ENCODE measurements around the gene ITGAD. TPM values are rescaled to one million over a fixed set of nuclear protein-coding genes. Genes with fewer than 3 reads are reported as not detected.

The ITGAD gene
- total RNA-seq, 1 donor from 2014 or later, result not detected

DNA sequence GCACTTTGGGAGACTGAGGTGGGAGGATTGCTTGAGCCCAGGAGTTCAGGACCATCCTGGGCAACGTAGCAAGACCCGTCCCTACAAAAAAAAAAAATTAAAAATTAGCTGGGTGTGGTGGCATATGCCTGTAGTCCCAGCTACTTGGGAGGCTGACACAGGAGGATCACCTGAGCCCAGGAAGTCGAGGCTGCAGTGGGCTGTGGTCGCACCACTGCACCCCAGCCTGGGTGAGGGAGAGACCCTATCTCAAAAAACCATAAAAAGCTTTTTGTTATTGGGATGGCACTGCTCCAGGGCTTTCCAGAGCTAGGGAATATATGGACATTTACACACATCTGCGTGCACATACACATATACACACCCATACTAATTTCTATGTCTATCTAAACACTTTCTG is 58.1 kb downstream of the ITGAD start:
- no peak overlapping the region for H3K9ac ChIP-seq (ENCODE audit: low read length)
- Mint-ChIP-seq H3K27me3 (ENCODE audit: low read depth, unreplicated experiment) (no peaks in the 10 kb centered on the region), H3K36me3 (ENCODE audit: low read depth, unreplicated experiment) (peaks cover 2% of the 10 kb centered on the region), H3K27ac (ENCODE audit: unreplicated experiment) (peak overlapping the region; percentile 72), H3K4me1 (ENCODE audit: low read depth, unreplicated experiment) (peaks cover 32% of the 10 kb centered on the region), H3K4me3 (ENCODE audit: unreplicated experiment) (no peak overlapping the region), H3K9me3 (ENCODE audit: unreplicated experiment) (no peaks in the 10 kb centered on the region)
- H3K9me3 ChIP-seq (ENCODE audit: insufficient read depth, low read depth, low read length), result no peaks in the 10 kb centered on the region
- peak overlapping the region; percentile 66 for H3K4me2 ChIP-seq (ENCODE audit: low read length)
- H3K79me2 ChIP-seq (ENCODE audit: insufficient read depth, low read length), result peaks cover 14% of the 10 kb centered on the region
- no peaks in the 10 kb centered on the region for H3K36me3 ChIP-seq (ENCODE audit: insufficient read depth, low read length)
- no peak overlapping the region for H3K27ac ChIP-seq (ENCODE audit: low read depth, low read length)
- no peak for DNase-seq (ENCODE audit: low read depth)
- H4K20me1 ChIP-seq (ENCODE audit: insufficient read depth, low read length), result peaks cover 30% of the 10 kb centered on the region
- H3K27me3 ChIP-seq (ENCODE audit: insufficient read depth, low read length), result no peaks in the 10 kb centered on the region
- H2AFZ ChIP-seq (ENCODE audit: low read depth, low read length), result no peak overlapping the region
- FAIRE-seq, result no peak
- H3K4me1 ChIP-seq (ENCODE audit: insufficient read depth, low read length), result peaks cover 35% of the 10 kb centered on the region
- H3K4me3 ChIP-seq (ENCODE audit: insufficient read depth, low read depth, low read length), result no peak overlapping the region
- no peak for TF ChIP-seq EZH2 (IDR thresholded peaks at IDR 0.05; ENCODE audit: insufficient read depth, low read length)
- TF ChIP-seq, protein P1, sequence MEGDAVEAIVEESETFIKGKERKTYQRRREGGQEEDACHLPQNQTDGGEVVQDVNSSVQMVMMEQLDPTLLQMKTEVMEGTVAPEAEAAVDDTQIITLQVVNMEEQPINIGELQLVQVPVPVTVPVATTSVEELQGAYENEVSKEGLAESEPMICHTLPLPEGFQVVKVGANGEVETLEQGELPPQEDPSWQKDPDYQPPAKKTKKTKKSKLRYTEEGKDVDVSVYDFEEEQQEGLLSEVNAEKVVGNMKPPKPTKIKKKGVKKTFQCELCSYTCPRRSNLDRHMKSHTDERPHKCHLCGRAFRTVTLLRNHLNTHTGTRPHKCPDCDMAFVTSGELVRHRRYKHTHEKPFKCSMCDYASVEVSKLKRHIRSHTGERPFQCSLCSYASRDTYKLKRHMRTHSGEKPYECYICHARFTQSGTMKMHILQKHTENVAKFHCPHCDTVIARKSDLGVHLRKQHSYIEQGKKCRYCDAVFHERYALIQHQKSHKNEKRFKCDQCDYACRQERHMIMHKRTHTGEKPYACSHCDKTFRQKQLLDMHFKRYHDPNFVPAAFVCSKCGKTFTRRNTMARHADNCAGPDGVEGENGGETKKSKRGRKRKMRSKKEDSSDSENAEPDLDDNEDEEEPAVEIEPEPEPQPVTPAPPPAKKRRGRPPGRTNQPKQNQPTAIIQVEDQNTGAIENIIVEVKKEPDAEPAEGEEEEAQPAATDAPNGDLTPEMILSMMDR (IDR thresholded peaks at IDR 0.05; ENCODE audit: insufficient read depth, low read depth, low read length), result no peak

DNA sequence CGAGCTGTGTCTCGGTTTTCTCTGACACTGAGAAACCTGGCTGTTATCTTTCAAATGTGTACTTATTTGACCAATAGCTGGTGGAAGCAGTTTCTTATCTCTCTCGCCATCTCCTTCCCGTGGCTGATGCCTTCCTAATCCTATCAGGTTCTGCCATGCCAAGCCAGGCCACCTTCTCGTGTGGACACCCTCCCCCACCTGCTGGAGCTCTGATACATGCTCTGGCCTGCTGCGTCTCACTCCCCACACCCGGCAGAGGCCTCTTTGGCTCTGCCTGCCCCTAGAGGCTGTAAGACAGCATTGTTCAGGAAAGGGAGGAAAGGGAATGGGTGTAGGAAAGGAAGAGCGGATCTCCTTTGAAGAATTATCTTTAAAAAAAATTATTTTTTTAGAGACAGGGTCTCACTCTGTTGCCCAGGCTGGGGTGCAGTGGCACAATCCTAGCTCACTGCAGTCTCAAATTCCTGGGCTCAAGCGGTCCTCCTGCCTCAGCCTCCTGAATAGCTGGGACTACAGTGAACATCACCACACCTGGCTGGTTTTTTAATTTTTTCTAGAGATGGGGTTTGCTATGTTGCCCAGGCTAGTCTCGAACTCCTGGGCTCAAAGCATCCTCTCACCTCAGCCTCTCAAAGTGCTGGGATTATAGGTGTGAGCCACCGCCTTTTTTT is 58.7 kb downstream of the ITGAD start:
- H3K79me2 ChIP-seq (ENCODE audit: insufficient read depth, low read length), result peaks cover 20% of the 10 kb centered on the region
- Mint-ChIP-seq H3K36me3 (ENCODE audit: low read depth, unreplicated experiment) (peaks cover 2% of the 10 kb centered on the region), H3K27me3 (ENCODE audit: low read depth, unreplicated experiment) (no peaks in the 10 kb centered on the region), H3K4me1 (ENCODE audit: low read depth, unreplicated experiment) (peaks cover 34% of the 10 kb centered on the region), H3K4me3 (ENCODE audit: unreplicated experiment) (no peak overlapping the region), H3K27ac (ENCODE audit: unreplicated experiment) (peak overlapping the region; percentile 99), H3K9me3 (ENCODE audit: unreplicated experiment) (no peaks in the 10 kb centered on the region)
- H4K20me1 ChIP-seq (ENCODE audit: insufficient read depth, low read length), result peaks cover 35% of the 10 kb centered on the region
- peak; percentile 59 for DNase-seq (ENCODE audit: low read depth)
- FAIRE-seq, result no peak
- no peak overlapping the region for H3K9ac ChIP-seq (ENCODE audit: low read length)
- H3K4me3 ChIP-seq (ENCODE audit: insufficient read depth, low read depth, low read length), result no peak overlapping the region
- TF ChIP-seq EZH2 (IDR thresholded peaks at IDR 0.05; ENCODE audit: insufficient read depth, low read length), result no peak
- TF ChIP-seq, protein P1 (IDR thresholded peaks at IDR 0.05; ENCODE audit: insufficient read depth, low read depth, low read length), result peak; percentile 58
- H3K4me1 ChIP-seq (ENCODE audit: insufficient read depth, low read length), result peaks cover 40% of the 10 kb centered on the region
- H3K9me3 ChIP-seq (ENCODE audit: insufficient read depth, low read depth, low read length), result no peaks in the 10 kb centered on the region
- no peaks in the 10 kb centered on the region for H3K27me3 ChIP-seq (ENCODE audit: insufficient read depth, low read length)
- peak overlapping the region; percentile 79 for H3K27ac ChIP-seq (ENCODE audit: low read depth, low read length)
- H3K4me2 ChIP-seq (ENCODE audit: low read length), result peak overlapping the region; percentile 66
- no peaks in the 10 kb centered on the region for H3K36me3 ChIP-seq (ENCODE audit: insufficient read depth, low read length)
- H2AFZ ChIP-seq (ENCODE audit: low read depth, low read length), result no peak overlapping the region

DNA sequence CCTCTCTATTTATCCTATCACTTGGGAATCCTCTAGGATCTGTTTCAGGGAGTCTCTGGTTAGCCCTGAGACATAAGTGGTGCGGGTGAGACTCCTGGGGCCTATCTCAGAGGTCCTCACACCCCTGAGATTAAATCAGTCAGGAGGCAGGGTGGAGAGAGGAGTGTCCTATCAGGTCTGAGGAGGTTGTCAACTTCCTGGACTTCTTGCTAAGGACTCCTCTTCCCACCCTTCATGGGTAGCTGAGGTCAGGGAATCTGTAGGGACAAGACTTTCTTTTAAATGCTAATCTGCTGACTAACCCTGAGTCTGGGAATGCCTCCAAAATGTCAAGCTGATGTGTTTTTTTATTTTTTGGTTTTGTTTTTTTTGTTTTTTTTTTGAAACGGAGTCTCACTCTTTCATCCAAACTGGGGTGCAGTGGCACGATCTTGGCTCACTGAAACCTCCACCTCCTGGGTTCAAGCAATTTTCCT is 59.5 kb downstream of the ITGAD start:
- Histone ChIP-seq H3K27me3 (ENCODE audit: insufficient read depth, low read length) (no peaks in the 10 kb centered on the region), H3K27ac (ENCODE audit: low read depth, low read length) (peak overlapping the region; percentile 79), H2AFZ (ENCODE audit: low read depth, low read length) (no peak overlapping the region), H4K20me1 (ENCODE audit: insufficient read depth, low read length) (peaks cover 44% of the 10 kb centered on the region), H3K4me3 (ENCODE audit: insufficient read depth, low read depth, low read length) (no peak overlapping the region), H3K36me3 (ENCODE audit: insufficient read depth, low read length) (no peaks in the 10 kb centered on the region), H3K9ac (ENCODE audit: low read length) (peak overlapping the region; percentile 41), H3K79me2 (ENCODE audit: insufficient read depth, low read length) (peaks cover 28% of the 10 kb centered on the region), H3K4me1 (ENCODE audit: insufficient read depth, low read length) (peaks cover 48% of the 10 kb centered on the region), H3K9me3 (ENCODE audit: insufficient read depth, low read depth, low read length) (no peaks in the 10 kb centered on the region), H3K4me2 (ENCODE audit: low read length) (peak overlapping the region; percentile 66)
- FAIRE-seq (peak; percentile 9), DNase-seq (ENCODE audit: low read depth) (peak; percentile 91)
- Mint-ChIP-seq H3K4me3 (ENCODE audit: unreplicated experiment) (peak overlapping the region; percentile 67), H3K36me3 (ENCODE audit: low read depth, unreplicated experiment) (peaks cover 2% of the 10 kb centered on the region), H3K9me3 (ENCODE audit: unreplicated experiment) (no peaks in the 10 kb centered on the region), H3K27me3 (ENCODE audit: low read depth, unreplicated experiment) (no peaks in the 10 kb centered on the region), H3K27ac (ENCODE audit: unreplicated experiment) (peak overlapping the region; percentile 99), H3K4me1 (ENCODE audit: low read depth, unreplicated experiment) (peaks cover 38% of the 10 kb centered on the region)
- no peak for TF ChIP-seq EZH2 (IDR thresholded peaks at IDR 0.05; ENCODE audit: insufficient read depth, low read length)
- TF ChIP-seq, protein P1 (IDR thresholded peaks at IDR 0.05; ENCODE audit: insufficient read depth, low read depth, low read length), result no peak

Data from astrocyte (in vitro differentiated cells and primary cell).